ENCODE data around the gene CARTPT. TPM values are rescaled to one million over a fixed set of nuclear protein-coding genes. Genes with fewer than 3 reads are reported as not detected.

Gene CARTPT
- polyA plus RNA-seq, 4 donors, result 0.11 TPM; not detected in 3

GRCh38 chr5:71734141-71734540 is 15.1 kb downstream of the CARTPT start:
- no peak for DNase-seq (ENCODE audit: low read depth in 4 of 4, low spot score in 2 of 4)

GRCh38 chr5:71737931-71738539 is 19.0 kb downstream of the CARTPT start:
- DNase-seq (ENCODE audit: low read depth in 4 of 4, low spot score in 2 of 4), result no peak

GRCh38 chr5:71738662-71739361 is 19.7 kb downstream of the CARTPT start:
- no peak for DNase-seq (ENCODE audit: low read depth in 4 of 4, low spot score in 2 of 4)

GRCh38 chr5:71740015-71740753 is 21.1 kb downstream of the CARTPT start:
- no peak for DNase-seq (ENCODE audit: low read depth in 4 of 4, low spot score in 2 of 4)

GRCh38 chr5:71743155-71743554 is 24.1 kb downstream of the CARTPT start:
- DNase-seq (ENCODE audit: low read depth in 4 of 4, low spot score in 2 of 4), result no peak

GRCh38 chr5:71744009-71744790 is 25.1 kb downstream of the CARTPT start:
- no peak for DNase-seq (ENCODE audit: low read depth in 4 of 4, low spot score in 2 of 4)

GRCh38 chr5:71747182-71747581 is 28.1 kb downstream of the CARTPT start:
- DNase-seq (ENCODE audit: low read depth in 4 of 4, low spot score in 2 of 4), result no peak

GRCh38 chr5:71748360-71748759 is 29.3 kb downstream of the CARTPT start:
- DNase-seq (ENCODE audit: low read depth in 4 of 4, low spot score in 2 of 4), result no peak

- no peak for DNase-seq (ENCODE audit: low read depth in 4 of 4, low spot score in 2 of 4)
Measured at GRCh38 chr5:71751422-71751821, 32.3 kb downstream of the CARTPT start.

GRCh38 chr5:71752441-71753190 is 33.5 kb downstream of the CARTPT start:
- DNase-seq (ENCODE audit: low read depth in 4 of 4, low spot score in 2 of 4), result no peak

GRCh38 chr5:71757590-71758543 is 38.8 kb downstream of the CARTPT start:
- peak in 1 of 4 donors; percentile 41 for DNase-seq (ENCODE audit: low read depth in 4 of 4, low spot score in 2 of 4)

GRCh38 chr5:71762826-71763225 is 43.8 kb downstream of the CARTPT start:
- no peak for DNase-seq (ENCODE audit: low read depth in 4 of 4, low spot score in 2 of 4)

- DNase-seq (ENCODE audit: low read depth in 4 of 4, low spot score in 2 of 4), result no peak
Measured at GRCh38 chr5:71767661-71768060, 48.6 kb downstream of the CARTPT start.

GRCh38 chr5:71769287-71769686 is 50.2 kb downstream of the CARTPT start:
- DNase-seq (ENCODE audit: low read depth in 4 of 4, low spot score in 2 of 4), result no peak

- no peak for DNase-seq (ENCODE audit: low read depth in 4 of 4, low spot score in 2 of 4)
Measured at GRCh38 chr5:71770381-71770780, 51.3 kb downstream of the CARTPT start.

Measured in left renal cortex interstitium (tissue), 4 donors.